ENCODE measurements around the gene SMIM17.

- TF ChIP-seq POLR2AphosphoS5 (IDR thresholded peaks at IDR 0.05; ENCODE audit: borderline replicate concordance, low read depth, low read length) (no peak), EZH2 (IDR thresholded peaks at IDR 0.05) (no peak), FOXP2 (optimal IDR thresholded peaks at IDR 0.05; ENCODE audit: control extremely low read depth, extremely low read length, insufficient read depth) (no peak)
Observed at GRCh38 chr19:56667311-56667870, 24.4 kb downstream of the SMIM17 start.
